Small intestine (tissue), 4 donors: ENCODE results near the gene UBE2S. TPM values are rescaled to one million over a fixed set of nuclear protein-coding genes. Genes with fewer than 3 reads are reported as not detected.

ENCODE experiments used
- polyA plus RNA-seq, 4 donors: library from polyadenylated mRNA; stranded (reverse) in 3 of 4; unstranded in 1 of 4; fragments of 200-250 nt in 3 of 4; fragments of 120-200 nt in 1 of 4; gene quantifications; one replicate each; pipeline versions ENCODE4 v1.2.1 to v1.2.3, GENCODE V29; 2013
- donor health status: healthy with polysubstance abuse.
- donor health status: Bipolar disorder and iron deficiency.
- donor health status: healthy.

The UBE2S gene
- polyA plus RNA-seq, 4 donors: 7.2 to 30.1 (median 16.4) TPM

Other genes starting within 250 kb of the UBE2S start
- under 1 TPM in 2 of 4 donors, not detected in 2; 0.62 to 0.64 TPM for gene DNAAF3, start 241.2 kb downstream of the UBE2S start, polyA plus RNA-seq
- 1 to 10 TPM in 2 of 4 donors, under 1 TPM in 2; 0.22 to 4.7 (median 1.1) TPM for gene SYT5, start 227.5 kb downstream of the UBE2S start, polyA plus RNA-seq
- gene PTPRH, start 198.3 kb downstream of the UBE2S start, polyA plus RNA-seq: 100 to 1,000 TPM in 2 of 4 donors, 10 to 100 TPM in 2; 33.4 to 158 (median 89.7) TPM
- 100 to 1,000 TPM in 1 of 4 donors, 10 to 100 TPM in 3; 22.8 to 255 (median 72.6) TPM for gene TMEM86B, start 179.0 kb downstream of the UBE2S start, polyA plus RNA-seq
- 10 to 100 TPM; 43.4 to 67.5 (median 48.9) TPM for gene PPP6R1, start 148.8 kb downstream of the UBE2S start, polyA plus RNA-seq
- 10 to 100 TPM; 25.9 to 61.9 (median 31.4) TPM for gene HSPBP1, start 127.7 kb downstream of the UBE2S start, polyA plus RNA-seq
- gene BRSK1, start 123.8 kb downstream of the UBE2S start, polyA plus RNA-seq: 1 to 10 TPM in 3 of 4 donors, under 1 TPM in 1; 0.22 to 3.5 (median 2.7) TPM
- gene TMEM150B, start 82.4 kb downstream of the UBE2S start, polyA plus RNA-seq: 100 to 1,000 TPM in 1 of 4 donors, 10 to 100 TPM in 3; 33.2 to 125 (median 79.2) TPM
- gene KMT5C, start 67.9 kb downstream of the UBE2S start, polyA plus RNA-seq: 10 to 100 TPM; 10.3 to 18.4 (median 14.3) TPM
- under 1 TPM in 2 of 4 donors, not detected in 2; 0.07 to 0.09 TPM for gene COX6B2, start 53.1 kb downstream of the UBE2S start, polyA plus RNA-seq
- under 1 TPM in 1 of 4 donors, not detected in 3; 0.03 TPM for gene GARIN5B, start 44.5 kb downstream of the UBE2S start, polyA plus RNA-seq
- under 1 TPM in 2 of 4 donors, not detected in 2; 0.19 to 0.67 TPM for gene IL11, start 37.3 kb downstream of the UBE2S start, polyA plus RNA-seq
- under 1 TPM in 2 of 4 donors, not detected in 2; 0.30 to 0.31 TPM for gene TMEM190, start 31.0 kb downstream of the UBE2S start, polyA plus RNA-seq
- 1 to 10 TPM in 3 of 4 donors, not detected in 1; 1.6 to 9.4 (median 2.2) TPM for gene TMEM238, start 23.5 kb downstream of the UBE2S start, polyA plus RNA-seq
- gene RPL28, start 21.9 kb downstream of the UBE2S start, polyA plus RNA-seq: 1,000 to 10,000 TPM; 1,338 to 2,360 (median 2,018) TPM
- gene SHISA7, start 35.5 kb upstream of the UBE2S start, polyA plus RNA-seq: under 1 TPM in 2 of 4 donors, not detected in 2; 0.12 to 0.21 TPM
- 100 to 1,000 TPM in 1 of 4 donors, 10 to 100 TPM in 3; 28.8 to 164 (median 78.4) TPM for gene ISOC2, start 53.9 kb upstream of the UBE2S start, polyA plus RNA-seq
- not detected for gene C19orf85, start 57.0 kb upstream of the UBE2S start, polyA plus RNA-seq
- gene ZNF628, start 68.8 kb upstream of the UBE2S start, polyA plus RNA-seq: 1 to 10 TPM; 1.1 to 7.0 (median 5.0) TPM
- gene NAT14, start 77.4 kb upstream of the UBE2S start, polyA plus RNA-seq: 10 to 100 TPM in 1 of 4 donors, 1 to 10 TPM in 3; 5.8 to 10.2 (median 7.8) TPM
- 1 to 10 TPM in 1 of 4 donors, under 1 TPM in 2, not detected in 1; 0.49 to 2.2 (median 0.54) TPM for gene SSC5D, start 80.6 kb upstream of the UBE2S start, polyA plus RNA-seq
- gene SBK2, start 129.3 kb upstream of the UBE2S start, polyA plus RNA-seq: under 1 TPM in 1 of 4 donors, not detected in 3; 0.06 TPM
- under 1 TPM in 2 of 4 donors, not detected in 2; 0.18 to 0.39 TPM for gene SBK3, start 137.8 kb upstream of the UBE2S start, polyA plus RNA-seq
- 10 to 100 TPM in 1 of 4 donors, 1 to 10 TPM in 3; 2.2 to 12.7 (median 4.8) TPM for gene ZNF579, start 173.1 kb upstream of the UBE2S start, polyA plus RNA-seq
- 10 to 100 TPM in 1 of 4 donors, 1 to 10 TPM in 3; 7.2 to 13.0 (median 7.4) TPM for gene FIZ1, start 191.7 kb upstream of the UBE2S start, polyA plus RNA-seq
- gene ZNF524, start 192.5 kb upstream of the UBE2S start, polyA plus RNA-seq: 10 to 100 TPM; 23.2 to 63.5 (median 45.7) TPM
- 10 to 100 TPM in 1 of 4 donors, 1 to 10 TPM in 3; 4.0 to 10.3 (median 5.5) TPM for gene ZNF865, start 197.9 kb upstream of the UBE2S start, polyA plus RNA-seq
- 10 to 100 TPM in 3 of 4 donors, 1 to 10 TPM in 1; 9.5 to 16.3 (median 11.0) TPM for gene ZNF784, start 216.8 kb upstream of the UBE2S start, polyA plus RNA-seq
- gene ZNF580, start 233.2 kb upstream of the UBE2S start, polyA plus RNA-seq: 10 to 100 TPM in 3 of 4 donors, 1 to 10 TPM in 1; 8.3 to 28.5 (median 16.6) TPM
- 10 to 100 TPM; 15.9 to 29.2 (median 23.3) TPM for gene ZNF581, start 235.9 kb upstream of the UBE2S start, polyA plus RNA-seq
- 10 to 100 TPM in 1 of 4 donors, 1 to 10 TPM in 3; 2.5 to 12.1 (median 5.6) TPM for gene CCDC106, start 240.4 kb upstream of the UBE2S start, polyA plus RNA-seq
- 100 to 1,000 TPM in 2 of 4 donors, 10 to 100 TPM in 2; 74.0 to 161 (median 115) TPM for gene U2AF2, start 247.2 kb upstream of the UBE2S start, polyA plus RNA-seq